Erythroblast (primary cell): ENCODE data around the gene TMPO.

ENCODE experiments used
- GATA1 ChIP-seq: IDR thresholded peaks from 2 replicates; pipeline ENCODE4 v1.6.1; 2011; ENCODE audit warnings: low read depth, mild to moderate bottlenecking, control low read depth, low read length, moderate library complexity
- POLR2A ChIP-seq: IDR thresholded peaks from 2 replicates; pipeline ENCODE4 v1.6.1; 2011; ENCODE audit warnings: mild to moderate bottlenecking, low read length

- TF ChIP-seq POLR2A = no peak
- TF ChIP-seq GATA1 = no peak
Observed at GRCh38 chr12:98532687-98533304, 17.4 kb downstream of the TMPO start.
